Lung (tissue), 12 donors: Measurements from ENCODE around the gene SETD2. TPM values are rescaled to one million over a fixed set of nuclear protein-coding genes. Genes with fewer than 3 reads are reported as not detected.

Source experiments
- ATAC-seq: fragments of 200-7000 bp; cut with Tn5 transposase; one replicate; pipeline ENCODE4 v1.9.1; 2020; ENCODE audit warnings: moderate number of reproducible peaks; ENCODE audit not compliant: insufficient read depth, low FRiP score
- DNase-seq, 3 donors: peaks; one replicate each; pipeline ENCODE4 v3.0.0-alpha.2; 2013 to 2017
- H3K27ac ChIP-seq, 2 donors: one replicate each; pipeline ENCODE4 v1.5.1; 2013; ENCODE audit warnings: mild to moderate bottlenecking in 2 of 2, moderate library complexity in 2 of 2, control low read depth in 1 of 2, inconsistent platforms in 1 of 2, low read depth in 1 of 2, low read length in 1 of 2
- H3K27me3 ChIP-seq, 3 donors: one replicate each; pipeline ENCODE4 v1.5.1; 2013; ENCODE audit warnings: low read length in 2 of 3; ENCODE audit not compliant: control insufficient read depth in 3 of 3, insufficient read depth in 3 of 3
- H3K36me3 ChIP-seq, 4 donors: one replicate each; pipeline ENCODE4 v1.5.1; 2013; ENCODE audit warnings: low read length in 4 of 4, mild to moderate bottlenecking in 1 of 4, moderate library complexity in 1 of 4; ENCODE audit not compliant: control insufficient read depth in 4 of 4, insufficient read depth in 4 of 4
- H3K4me1 ChIP-seq, 5 donors: one replicate each; pipeline ENCODE4 v1.5.1; 2013; ENCODE audit warnings: low read length in 5 of 5, mild to moderate bottlenecking in 2 of 5, moderate library complexity in 1 of 5; ENCODE audit not compliant: control insufficient read depth in 5 of 5, insufficient read depth in 5 of 5
- H3K4me3 ChIP-seq: one replicate; pipeline ENCODE4 v1.5.1; 2013; ENCODE audit warnings: mild to moderate bottlenecking, control low read depth, moderate library complexity
- H3K9ac ChIP-seq, 2 donors: one replicate each; pipeline ENCODE4 v1.5.1; 2013; ENCODE audit warnings: low read length in 2 of 2, control low read depth in 1 of 2; ENCODE audit not compliant: insufficient read depth in 1 of 2
- H3K9me3 ChIP-seq, 4 donors: one replicate each; pipeline ENCODE4 v1.5.1; 2013; ENCODE audit warnings: low read length in 3 of 4, mild to moderate bottlenecking in 1 of 4, moderate library complexity in 1 of 4; ENCODE audit not compliant: control insufficient read depth in 4 of 4, insufficient read depth in 3 of 4
- WGBS, 2 donors: extraction: QIAGEN DNeasy Blood & Tissue Kit; methylation state at CpG; one replicate each; pipeline ENCODE4 v1.1.7; 2013; 5-methylcytosine and 5-hydroxymethylcytosine counted together
- polyA plus RNA-seq, 2 donors: library from polyadenylated mRNA; stranded (reverse); fragments of 200-250 nt; gene quantifications; one replicate each; pipeline ENCODE4 v1.2.1, GENCODE V29; 2013
- total RNA-seq, 2 donors: library from RNA; depleted of rRNA in 1 of 2; stranded (reverse); fragments of >200 nt in 1 of 2; gene quantifications; one replicate each; pipeline ENCODE4 v1.2.1, GENCODE V29; 2014 to 2021
- TF ChIP-seq, protein P1 (sequence below): IDR thresholded peaks from 2 replicates; pipeline ENCODE4 v1.5.1; 2012; ENCODE audit warnings: mild to moderate bottlenecking; ENCODE audit errors: control extremely low read depth, extremely low read depth
- donor health status: control.
- donor health status: control.
- donor health status: Bipolar disorder and iron deficiency.
- donor health status: healthy.
- donor health status: DM: yes; HTN: yes; CAD: no.

Gene SETD2
- total and polyA plus RNA-seq, 4 donors, result 10.4 to 107 (median 25.0) TPM

DNA sequence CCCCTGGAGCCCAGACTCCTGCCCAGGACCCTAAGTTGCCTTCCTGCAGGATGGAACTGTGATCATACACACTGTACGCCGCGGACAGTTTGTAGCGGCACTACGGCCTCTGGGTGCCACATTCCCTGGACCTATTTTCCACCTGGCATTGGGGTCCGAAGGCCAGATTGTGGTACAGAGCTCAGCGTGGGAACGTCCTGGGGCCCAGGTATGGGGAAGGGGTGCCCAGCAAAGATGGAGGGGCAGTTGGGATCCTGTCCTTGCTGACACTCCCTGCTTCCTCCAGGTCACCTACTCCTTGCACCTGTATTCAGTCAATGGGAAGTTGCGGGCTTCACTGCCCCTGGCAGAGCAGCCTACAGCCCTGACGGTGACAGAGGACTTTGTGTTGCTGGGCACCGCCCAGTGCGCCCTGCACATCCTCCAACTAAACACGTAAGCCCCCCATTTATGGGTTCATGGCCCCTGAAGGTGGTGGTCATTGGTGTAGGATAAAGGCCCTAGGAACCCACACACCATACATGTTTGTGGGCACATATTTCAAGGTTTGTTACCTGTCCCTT, 155.6 kb downstream of the SETD2 start:
- Histone ChIP-seq H3K4me3 (no peak overlapping the region), H3K4me1 (peaks cover 0 to 8% (median 0%) of the 10 kb centered on the region in 5 donors), H3K9ac (peak overlapping the region in 1 of 2 donors; percentile 5), H3K36me3 (peaks cover 0 to 45% (median 4%) of the 10 kb centered on the region in 4 donors), H3K27ac (no peak overlapping the region), H3K27me3 (no peaks in the 10 kb centered on the region), H3K9me3 (peaks cover 0 to 2% (median 0%) of the 10 kb centered on the region in 4 donors)
- WGBS, 2 donors, result 95 to 96% methylated on average over 13 of the region's 13 CpGs
- TF ChIP-seq, protein P1, sequence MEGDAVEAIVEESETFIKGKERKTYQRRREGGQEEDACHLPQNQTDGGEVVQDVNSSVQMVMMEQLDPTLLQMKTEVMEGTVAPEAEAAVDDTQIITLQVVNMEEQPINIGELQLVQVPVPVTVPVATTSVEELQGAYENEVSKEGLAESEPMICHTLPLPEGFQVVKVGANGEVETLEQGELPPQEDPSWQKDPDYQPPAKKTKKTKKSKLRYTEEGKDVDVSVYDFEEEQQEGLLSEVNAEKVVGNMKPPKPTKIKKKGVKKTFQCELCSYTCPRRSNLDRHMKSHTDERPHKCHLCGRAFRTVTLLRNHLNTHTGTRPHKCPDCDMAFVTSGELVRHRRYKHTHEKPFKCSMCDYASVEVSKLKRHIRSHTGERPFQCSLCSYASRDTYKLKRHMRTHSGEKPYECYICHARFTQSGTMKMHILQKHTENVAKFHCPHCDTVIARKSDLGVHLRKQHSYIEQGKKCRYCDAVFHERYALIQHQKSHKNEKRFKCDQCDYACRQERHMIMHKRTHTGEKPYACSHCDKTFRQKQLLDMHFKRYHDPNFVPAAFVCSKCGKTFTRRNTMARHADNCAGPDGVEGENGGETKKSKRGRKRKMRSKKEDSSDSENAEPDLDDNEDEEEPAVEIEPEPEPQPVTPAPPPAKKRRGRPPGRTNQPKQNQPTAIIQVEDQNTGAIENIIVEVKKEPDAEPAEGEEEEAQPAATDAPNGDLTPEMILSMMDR, result no peak
- ATAC-seq, result no peak
- DNase-seq, result no peak

DNA sequence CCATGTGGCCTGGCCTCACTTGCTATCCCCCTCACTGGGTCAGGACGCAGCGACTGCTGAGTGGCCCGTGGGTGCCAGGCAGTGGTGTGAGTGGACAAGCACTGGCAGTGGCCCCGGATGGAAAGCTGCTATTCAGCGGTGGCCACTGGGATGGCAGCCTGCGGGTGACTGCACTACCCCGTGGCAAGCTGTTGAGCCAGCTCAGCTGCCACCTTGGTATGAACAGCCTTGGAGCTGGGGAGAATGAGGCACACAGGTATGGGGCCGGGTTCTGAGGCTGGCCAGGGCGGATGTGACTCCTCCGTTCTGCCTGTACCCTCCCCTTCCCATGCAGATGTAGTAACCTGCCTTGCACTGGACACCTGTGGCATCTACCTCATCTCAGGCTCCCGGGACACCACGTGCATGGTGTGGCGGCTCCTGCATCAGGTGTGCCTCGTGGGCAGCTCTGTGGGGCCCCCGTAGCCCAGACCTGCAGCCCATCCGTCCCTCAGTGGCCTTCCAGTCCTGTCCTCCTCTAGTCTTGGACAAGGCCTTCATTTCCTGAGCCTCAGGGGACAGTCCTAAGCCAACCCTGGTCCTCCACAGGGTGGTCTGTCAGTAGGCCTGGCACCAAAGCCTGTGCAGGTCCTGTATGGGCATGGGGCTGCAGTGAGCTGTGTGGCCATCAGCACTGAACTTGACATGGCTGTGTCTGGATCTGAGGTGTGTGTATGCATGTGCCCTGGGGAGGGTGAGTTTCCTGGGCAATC, 156.3 kb downstream of the SETD2 start:
- no peak overlapping the region for H3K27ac ChIP-seq
- H3K9me3 ChIP-seq, result peaks cover 0 to 2% (median 0%) of the 10 kb centered on the region in 4 donors
- no peak overlapping the region for H3K9ac ChIP-seq
- DNase-seq, result no peak
- H3K27me3 ChIP-seq, result no peaks in the 10 kb centered on the region
- H3K4me1 ChIP-seq, result peaks cover 0 to 8% (median 0%) of the 10 kb centered on the region in 5 donors
- no peak for ATAC-seq
- TF ChIP-seq, protein P1, result no peak
- H3K36me3 ChIP-seq, result peaks cover 0 to 50% (median 4%) of the 10 kb centered on the region in 4 donors
- WGBS, 2 donors, result 91 to 94% methylated on average over 16 of the region's 16 CpGs
- no peak overlapping the region for H3K4me3 ChIP-seq

DNA sequence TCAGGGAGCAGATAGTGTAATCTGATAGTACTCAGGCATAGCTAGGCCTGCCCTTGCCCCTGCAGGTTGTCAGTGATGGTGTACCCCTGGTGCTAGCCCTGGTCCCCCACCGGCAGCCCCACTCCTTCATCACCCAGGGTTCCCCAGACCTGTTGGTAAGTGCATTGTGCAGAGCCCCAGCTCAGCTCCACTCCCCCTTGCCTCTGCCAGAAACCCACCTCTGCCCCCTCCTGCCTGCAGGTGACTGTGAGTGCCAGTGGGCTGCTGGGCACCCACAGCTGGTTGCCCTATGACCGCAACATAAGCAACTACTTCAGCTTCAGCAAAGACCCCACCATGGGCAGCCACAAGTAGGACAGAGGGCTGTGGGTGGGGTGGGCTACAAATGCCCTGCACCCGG, 156.9 kb downstream of the SETD2 start:
- H3K36me3 ChIP-seq, result peaks cover 2 to 56% (median 4%) of the 10 kb centered on the region in 4 donors
- no peak overlapping the region for H3K4me3 ChIP-seq
- H3K9me3 ChIP-seq, result peaks cover 0 to 2% (median 0%) of the 10 kb centered on the region in 4 donors
- no peak overlapping the region for H3K9ac ChIP-seq
- H3K27ac ChIP-seq, result no peak overlapping the region
- no peaks in the 10 kb centered on the region for H3K27me3 ChIP-seq
- WGBS, 2 donors, result 93 to 100% methylated on average over 3 of the region's 3 CpGs
- TF ChIP-seq, protein P1, result no peak
- peaks cover 0 to 8% (median 0%) of the 10 kb centered on the region in 5 donors for H3K4me1 ChIP-seq
- no peak for DNase-seq
- ATAC-seq, result no peak
